ENCODE measurements around the gene NBPF11.
"Not testable (repeated sequence)": the region's sequence is repeated elsewhere in the genome, so short reads cannot be mapped to it uniquely, and the experiment has no call there.

DNA sequence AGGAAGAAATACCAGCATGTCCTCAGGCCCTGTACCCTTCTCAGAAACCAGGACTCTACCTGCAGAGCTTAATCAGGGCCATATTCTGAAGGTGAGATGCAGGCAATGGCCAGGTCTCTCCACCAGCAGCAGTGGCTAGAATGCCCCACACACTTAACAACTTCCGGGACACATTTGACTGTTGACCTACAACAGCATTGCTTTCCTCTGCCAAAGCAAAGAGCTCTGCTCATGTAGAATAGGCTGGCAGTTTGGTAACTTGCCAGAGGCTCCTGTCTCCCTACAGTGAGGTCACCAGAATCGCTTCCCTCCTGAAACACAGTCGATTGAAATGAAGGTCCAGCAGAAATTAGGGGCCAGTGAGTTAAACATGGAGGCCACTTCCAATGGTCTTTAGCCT is 45.3 kb upstream of the NBPF11 start:
- not testable (repeated sequence) for TF ChIP-seq NFRKB (IDR thresholded peaks at IDR 0.05); BHLHE40 (IDR thresholded peaks at IDR 0.05; ENCODE audit: borderline replicate concordance); SP1 (IDR thresholded peaks at IDR 0.05); FOXM1 (IDR thresholded peaks at IDR 0.05; ENCODE audit: borderline replicate concordance); SUZ12 (IDR thresholded peaks at IDR 0.05); CTBP1 (IDR thresholded peaks at IDR 0.05; ENCODE audit: borderline replicate concordance); ARNT (IDR thresholded peaks at IDR 0.05); HDGF (IDR thresholded peaks at IDR 0.05; ENCODE audit: borderline replicate concordance); LEF1 (IDR thresholded peaks at IDR 0.05; ENCODE audit: borderline replicate concordance); FOXA1 (IDR thresholded peaks at IDR 0.05); L3MBTL2 (conservative IDR thresholded peaks at IDR 0.05); ZNF384 (IDR thresholded peaks at IDR 0.05); ELF4 (IDR thresholded peaks at IDR 0.05)

All from HEK293T (cell line).